ENCODE measurements around the gene DBN1. TPM values are rescaled to one million over a fixed set of nuclear protein-coding genes. Genes with fewer than 3 reads are reported as not detected.
A peak's percentile ranks its signal among the peaks of the same experiment; 100 is the strongest.

DBN1 gene
- total and polyA plus RNA-seq, 9 of the 15 experiments (the other 6 are each of a cell fraction or from before 2014, with no cell fraction given) = 0.25 to 87.2 (median 27.9) TPM

- TF ChIP-seq TFE3 (CRISPR knock-in tag; IDR thresholded peaks at IDR 0.05) (no peak), ZNF121 (CRISPR knock-in tag; conservative IDR thresholded peaks at IDR 0.05) (peak; percentile 76; the same call in 1 of the 2 replicates), SIN3A (IDR thresholded peaks at IDR 0.05; ENCODE audit: borderline replicate concordance in 2 of 2, control insufficient read depth in 1 of 2, low read depth in 2 of 2, low read length in 2 of 2) (peak; percentile 16 to 48; a peak in 2 of 4 replicates), MYC (IDR thresholded peaks at IDR 0.05; ENCODE audit: low read depth, low read length) (peak; percentile 35; the same call in 1 of the 2 replicates), MYC (CRISPR knock-in tag; IDR thresholded peaks at IDR 0.05; ENCODE audit: borderline replicate concordance, low read depth) (no peak), TRIM24 (IDR thresholded peaks at IDR 0.05) (0 out of 4 replicates have a peak, but pooled peaks of 1 of the 2 experiments have one; percentile 30), SETDB1 (IDR thresholded peaks at IDR 0.05; ENCODE audit: low read length) (peak; percentile 24), THAP7 (CRISPR knock-in tag; IDR thresholded peaks at IDR 0.05) (no peak), POLR2AphosphoS5 (IDR thresholded peaks at IDR 0.05; ENCODE audit: control insufficient read depth, insufficient read depth, low read depth, low read length) (peak; percentile 88; the same call in 1 of the 2 replicates), TFAP4 (CRISPR knock-in tag; IDR thresholded peaks at IDR 0.05; ENCODE audit: borderline replicate concordance) (peak; percentile 70), SPI1 (IDR thresholded peaks at IDR 0.05; ENCODE audit: borderline replicate concordance, low read depth, low read length) (peak; percentile 18; the same call in 1 of the 2 replicates), KLF13 (tag; IDR thresholded peaks at IDR 0.05; ENCODE audit: borderline replicate concordance, low read depth) (0 out of 2 replicates have a peak, but pooled peaks have one; percentile 50), PHB (CRISPR knock-in tag; IDR thresholded peaks at IDR 0.05) (0 out of 2 replicates have a peak, but pooled peaks have one; percentile 67), PREB (CRISPR knock-in tag; IDR thresholded peaks at IDR 0.05) (no peak), ARID1B (IDR thresholded peaks at IDR 0.05) (peak; percentile 5; the same call in 1 of the 2 replicates), CCNT2 (IDR thresholded peaks at IDR 0.05; ENCODE audit: borderline replicate concordance, extremely low read depth, insufficient read length, low read depth, low read length) (peak; percentile 78), ZNF324 (CRISPR knock-in tag; IDR thresholded peaks at IDR 0.05) (no peak), RBFOX2 (IDR thresholded peaks at IDR 0.05; ENCODE audit: low read depth, low read length) (peak; percentile 95), FOXO4 (CRISPR knock-in tag; IDR thresholded peaks at IDR 0.05) (0 out of 2 replicates have a peak, but pooled peaks have one; percentile 65)
These were observed 24.0 kb upstream of the DBN1 start, which contains the start of gene PDLIM7 (continued) for GRCh38 chr5:177497292-177498012.

Measured in K562 (cell line).